Measurements from ENCODE around the gene RAB4A. TPM values are rescaled to one million over a fixed set of nuclear protein-coding genes. Genes with fewer than 3 reads are reported as not detected.

RAB4A gene
- total and polyA plus RNA-seq, 2 of the 13 experiments (the other 11 are each of a cell fraction or from before 2014, with no cell fraction given), result 56.0 to 80.1 TPM

DNA sequence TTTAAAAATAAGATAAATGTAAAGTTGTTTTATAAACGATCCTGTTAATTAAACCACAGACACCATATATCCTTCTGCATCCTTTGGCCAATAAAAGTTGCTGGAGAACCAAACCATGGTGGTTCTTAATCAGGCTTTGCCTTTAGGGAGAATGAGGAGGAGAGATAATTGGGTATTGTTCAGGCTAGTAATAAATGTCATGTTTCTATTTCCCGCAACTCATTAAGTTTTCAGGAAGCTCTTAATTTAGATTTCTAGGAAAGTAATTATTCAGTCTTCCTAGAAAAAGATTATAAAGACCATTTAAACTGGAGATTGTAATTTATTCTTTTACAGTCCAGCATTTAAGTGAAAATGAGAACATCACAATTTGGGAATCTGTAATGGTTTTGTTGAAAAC lies 34.5 kb downstream of the RAB4A start (continued):
- TF ChIP-seq, protein P1, sequence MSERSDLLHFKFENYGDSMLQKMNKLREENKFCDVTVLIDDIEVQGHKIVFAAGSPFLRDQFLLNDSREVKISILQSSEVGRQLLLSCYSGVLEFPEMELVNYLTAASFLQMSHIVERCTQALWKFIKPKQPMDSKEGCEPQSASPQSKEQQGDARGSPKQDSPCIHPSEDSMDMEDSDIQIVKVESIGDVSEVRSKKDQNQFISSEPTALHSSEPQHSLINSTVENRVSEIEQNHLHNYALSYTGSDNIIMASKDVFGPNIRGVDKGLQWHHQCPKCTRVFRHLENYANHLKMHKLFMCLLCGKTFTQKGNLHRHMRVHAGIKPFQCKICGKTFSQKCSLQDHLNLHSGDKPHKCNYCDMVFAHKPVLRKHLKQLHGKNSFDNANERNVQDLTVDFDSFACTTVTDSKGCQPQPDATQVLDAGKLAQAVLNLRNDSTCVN (CRISPR knock-in tag; IDR thresholded peaks at IDR 0.05; ENCODE audit: borderline replicate concordance), result no peak
- TF ChIP-seq, protein P2, sequence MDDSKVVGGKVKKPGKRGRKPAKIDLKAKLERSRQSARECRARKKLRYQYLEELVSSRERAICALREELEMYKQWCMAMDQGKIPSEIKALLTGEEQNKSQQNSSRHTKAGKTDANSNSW (CRISPR knock-in tag; IDR thresholded peaks at IDR 0.05; ENCODE audit: borderline replicate concordance), result no peak
- no peak for TF ChIP-seq ZNF441 (CRISPR knock-in tag; IDR thresholded peaks at IDR 0.05; ENCODE audit: borderline replicate concordance)
- TF ChIP-seq ZNF570 (CRISPR knock-in tag; IDR thresholded peaks at IDR 0.05; ENCODE audit: borderline replicate concordance), result no peak
- TF ChIP-seq, protein P3, sequence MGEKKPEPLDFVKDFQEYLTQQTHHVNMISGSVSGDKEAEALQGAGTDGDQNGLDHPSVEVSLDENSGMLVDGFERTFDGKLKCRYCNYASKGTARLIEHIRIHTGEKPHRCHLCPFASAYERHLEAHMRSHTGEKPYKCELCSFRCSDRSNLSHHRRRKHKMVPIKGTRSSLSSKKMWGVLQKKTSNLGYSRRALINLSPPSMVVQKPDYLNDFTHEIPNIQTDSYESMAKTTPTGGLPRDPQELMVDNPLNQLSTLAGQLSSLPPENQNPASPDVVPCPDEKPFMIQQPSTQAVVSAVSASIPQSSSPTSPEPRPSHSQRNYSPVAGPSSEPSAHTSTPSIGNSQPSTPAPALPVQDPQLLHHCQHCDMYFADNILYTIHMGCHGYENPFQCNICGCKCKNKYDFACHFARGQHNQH (CRISPR knock-in tag; IDR thresholded peaks at IDR 0.05), result no peak
- TF ChIP-seq YEATS2 (CRISPR knock-in tag; IDR thresholded peaks at IDR 0.05; ENCODE audit: borderline replicate concordance), result no peak
- TF ChIP-seq TOPORS (CRISPR knock-in tag; IDR thresholded peaks at IDR 0.05), result no peak
- no peak for TF ChIP-seq MTA1 (CRISPR knock-in tag; IDR thresholded peaks at IDR 0.05; ENCODE audit: borderline replicate concordance)

DNA sequence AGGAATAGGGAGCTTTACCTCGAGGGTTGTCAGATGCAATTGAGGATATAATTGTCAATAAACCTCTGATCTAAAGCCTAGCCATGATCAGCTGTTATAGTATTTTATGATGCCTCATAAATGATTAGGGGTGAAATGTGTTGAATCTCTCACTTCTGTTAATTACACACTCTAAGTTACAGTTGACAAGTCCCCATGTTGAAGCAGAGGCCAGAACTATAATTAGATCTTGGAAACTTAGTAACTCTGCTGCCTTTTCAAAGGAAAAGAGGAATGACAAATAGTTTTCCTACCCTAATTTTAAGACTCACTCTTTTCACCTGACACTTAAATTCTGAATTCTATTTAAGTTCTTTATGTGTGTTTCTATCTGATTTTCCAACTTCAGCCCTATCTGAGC lies 38.2 kb downstream of the RAB4A start:
- intact Hi-C loops (cut with micrococcal nuclease; ENCODE audit: unreplicated experiment), result no loop called here
- in situ Hi-C loops (cut with HindIII; ENCODE audit: extremely low pct_ligation_motif_present, low pct_unique_long_range_greater_than_20kb), result no loop called here
- no peaks in the 10 kb centered on the region for H3K9me3 ChIP-seq (ENCODE audit: low read length)
- DNase-seq (ENCODE audit: low spot score), result no peak
- no TSS peak for BruUV-seq (replicated peaks)
- peaks cover 7 to 46% of the 10 kb centered on the region in 2 experiments for H3K36me3 ChIP-seq (replicated peaks in 1 of 2; ENCODE audit: control insufficient read depth in 1 of 2, insufficient read depth in 2 of 2, low read length in 2 of 2)
- H3K27ac ChIP-seq (ENCODE audit: extremely low read length, insufficient read depth, low read length), result no peak overlapping the region
- no peak for ATAC-seq
- no peaks in the 10 kb centered on the region for H4K20me1 ChIP-seq (ENCODE audit: insufficient read depth, low read length)
- 100% methylated on average over 1 of the region's 1 CpG for WGBS (ENCODE audit: low lambda C conversion rate)
- no peaks in the 10 kb centered on the region for H3K79me2 ChIP-seq (ENCODE audit: insufficient read depth, low read length)
- no peak for TF ChIP-seq NFE2L1 (CRISPR knock-in tag; IDR thresholded peaks at IDR 0.05; ENCODE audit: borderline replicate concordance)
- no peak for TF ChIP-seq ZNF788 (CRISPR knock-in tag; IDR thresholded peaks at IDR 0.05; ENCODE audit: borderline replicate concordance)
- TF ChIP-seq ZC3H13 (CRISPR knock-in tag; IDR thresholded peaks at IDR 0.05), result no peak
- TF ChIP-seq ZNF557 (CRISPR knock-in tag; IDR thresholded peaks at IDR 0.05), result no peak
- no peak for TF ChIP-seq ZFP62 (CRISPR knock-in tag; IDR thresholded peaks at IDR 0.05)
- TF ChIP-seq AGO2 (optimal IDR thresholded peaks at IDR 0.05; ENCODE audit: low read depth, low read length), result no peak
- TF ChIP-seq, protein P4, sequence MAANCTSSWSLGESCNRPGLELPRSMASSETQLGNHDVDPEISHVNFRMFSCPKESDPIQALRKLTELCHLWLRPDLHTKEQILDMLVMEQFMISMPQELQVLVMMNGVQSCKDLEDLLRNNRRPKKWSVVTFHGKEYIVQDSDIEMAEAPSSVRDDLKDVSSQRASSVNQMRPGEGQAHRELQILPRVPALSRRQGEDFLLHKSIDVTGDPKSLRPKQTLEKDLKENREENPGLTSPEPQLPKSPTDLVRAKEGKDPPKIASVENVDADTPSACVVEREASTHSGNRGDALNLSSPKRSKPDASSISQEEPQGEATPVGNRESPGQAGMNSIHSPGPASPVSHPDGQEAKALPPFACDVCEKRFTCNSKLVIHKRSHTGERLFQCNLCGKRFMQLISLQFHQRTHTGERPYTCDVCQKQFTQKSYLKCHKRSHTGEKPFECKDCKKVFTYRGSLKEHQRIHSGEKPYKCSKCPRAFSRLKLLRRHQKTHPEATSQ (CRISPR knock-in tag; IDR thresholded peaks at IDR 0.05; ENCODE audit: borderline replicate concordance), result no peak
- TF ChIP-seq RFXAP (CRISPR knock-in tag; IDR thresholded peaks at IDR 0.05; ENCODE audit: borderline replicate concordance), result no peak
- TF ChIP-seq KDM4B (CRISPR knock-in tag; IDR thresholded peaks at IDR 0.05), result no peak
- no peak for TF ChIP-seq RARA (CRISPR knock-in tag; IDR thresholded peaks at IDR 0.05)
- no peak for TF ChIP-seq YY1 (IDR thresholded peaks at IDR 0.05; ENCODE audit: insufficient read depth, insufficient replicate concordance, low read depth, low read length)
- no peak for TF ChIP-seq ZNF446 (CRISPR knock-in tag; IDR thresholded peaks at IDR 0.05)
- no peak for TF ChIP-seq ZNF781 (CRISPR knock-in tag; IDR thresholded peaks at IDR 0.05; ENCODE audit: borderline replicate concordance, not compliant biosample characterization)
- ChIA-PET CTCF (ENCODE audit: low intra/inter-chr PET ratio, low total read pairs) (no interaction called here), POLR2A (no interaction called here)
- no peak overlapping the region for H2AFZ ChIP-seq (ENCODE audit: low read length)
- H3K27me3 ChIP-seq (ENCODE audit: control insufficient read depth in 1 of 2, insufficient read depth in 2 of 2, low read length in 2 of 2), result no peaks in the 10 kb centered on the region
- no peak overlapping the region for H3K4me2 ChIP-seq (ENCODE audit: low read depth, low read length)
- H3K4me3 ChIP-seq (replicated peaks in 1 of 3; ENCODE audit: insufficient read depth in 1 of 3, low read depth in 2 of 3, low read length in 3 of 3), result no peak overlapping the region
- FAIRE-seq, result no peak
- no peak overlapping the region for H3K9ac ChIP-seq (ENCODE audit: insufficient read depth, low read depth, low read length)
- H3K4me1 ChIP-seq (ENCODE audit: insufficient read depth, low read length), result peaks cover 7% of the 10 kb centered on the region

All from HepG2 (cell line).